ENCODE data around the gene SLC31A1.

DNA sequence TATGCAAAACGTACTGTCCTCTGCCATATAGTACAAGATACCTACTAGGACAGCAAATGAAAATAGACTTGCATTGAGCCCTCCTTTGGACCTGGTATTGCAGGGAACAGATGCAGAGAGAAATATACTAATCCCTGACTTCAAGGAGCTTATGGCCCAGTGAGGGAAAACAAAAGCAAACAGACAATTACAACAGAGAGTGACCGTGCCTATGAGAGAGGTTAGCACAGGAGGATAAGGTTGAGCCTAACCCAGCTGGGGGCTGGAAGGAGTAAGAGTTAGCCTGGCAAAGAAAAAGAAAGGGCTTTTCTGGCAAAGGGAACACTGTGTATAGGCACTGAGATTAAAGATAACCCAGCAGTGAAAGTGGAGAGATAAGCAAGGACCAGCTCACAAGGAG lies 48.5 kb downstream of the SLC31A1 start:
- no peak for TF ChIP-seq CTCF (IDR thresholded peaks at IDR 0.05; ENCODE audit: control extremely low read depth in 1 of 3, insufficient read depth in 1 of 3, low read depth in 1 of 3, low read length in 3 of 3)
- TF ChIP-seq POLR2AphosphoS5 (IDR thresholded peaks at IDR 0.05; ENCODE audit: low read depth, low read length), result no peak
- no peak for TF ChIP-seq ATF3 (IDR thresholded peaks at IDR 0.05; ENCODE audit: insufficient read depth, low read depth, low read length)
- TF ChIP-seq BRCA1 (IDR thresholded peaks at IDR 0.05; ENCODE audit: low read depth, low read length), result no peak
- no peak for TF ChIP-seq SP1 (IDR thresholded peaks at IDR 0.05; ENCODE audit: low read depth, low read length)
- TF ChIP-seq, protein P1, sequence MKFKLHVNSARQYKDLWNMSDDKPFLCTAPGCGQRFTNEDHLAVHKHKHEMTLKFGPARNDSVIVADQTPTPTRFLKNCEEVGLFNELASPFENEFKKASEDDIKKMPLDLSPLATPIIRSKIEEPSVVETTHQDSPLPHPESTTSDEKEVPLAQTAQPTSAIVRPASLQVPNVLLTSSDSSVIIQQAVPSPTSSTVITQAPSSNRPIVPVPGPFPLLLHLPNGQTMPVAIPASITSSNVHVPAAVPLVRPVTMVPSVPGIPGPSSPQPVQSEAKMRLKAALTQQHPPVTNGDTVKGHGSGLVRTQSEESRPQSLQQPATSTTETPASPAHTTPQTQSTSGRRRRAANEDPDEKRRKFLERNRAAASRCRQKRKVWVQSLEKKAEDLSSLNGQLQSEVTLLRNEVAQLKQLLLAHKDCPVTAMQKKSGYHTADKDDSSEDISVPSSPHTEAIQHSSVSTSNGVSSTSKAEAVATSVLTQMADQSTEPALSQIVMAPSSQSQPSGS (IDR thresholded peaks at IDR 0.05; ENCODE audit: low read length), result no peak
